ENCODE measurements around the gene CDKN1B. TPM values are rescaled to one million over a fixed set of nuclear protein-coding genes. Genes with fewer than 3 reads are reported as not detected.

CDKN1B gene
- total RNA-seq (44.8 and 46.0 TPM in 2 replicates), polyA plus RNA-seq (4.2 and 7.0 TPM in 2 replicates)

- no peaks in the 10 kb centered on the region for H3K27me3 ChIP-seq
- peak within 1 kb of the TSS; percentile 99 for H3K27ac ChIP-seq
- H3K4me3 ChIP-seq: peak within 1 kb of the TSS; percentile 97
- peak; percentile 96 for DNase-seq (ENCODE audit: low spot score)
- 3% methylated on average over 65 of the region's 81 CpGs for WGBS (ENCODE audit: low lambda C conversion rate, missing lambda C conversion rate)
- H3K4me2 ChIP-seq: peak within 1 kb of the TSS; percentile 94
- H3K9me2 ChIP-seq (replicated peaks; ENCODE audit: insufficient read depth): no peaks in the 10 kb centered on the region
- peak within 1 kb of the TSS; percentile 48 for H2AFZ ChIP-seq
- peaks cover 50% of the 10 kb centered on the region for H3K4me1 ChIP-seq (ENCODE audit: insufficient read depth)
- no peaks in the 10 kb centered on the region for H3K36me3 ChIP-seq (replicated peaks; ENCODE audit: insufficient read depth, low read depth)
- H3K9me3 ChIP-seq (ENCODE audit: low read depth): no peaks in the 10 kb centered on the region
- H4K20me1 ChIP-seq (ENCODE audit: insufficient read depth, poor library complexity, severe bottlenecking): peaks cover 30% of the 10 kb centered on the region
- TF ChIP-seq EZH2 (IDR thresholded peaks at IDR 0.05; ENCODE audit: borderline replicate concordance) (no peak), CTCF (IDR thresholded peaks at IDR 0.05; ENCODE audit: poor library complexity) (no peak), EZH2phosphoT487 (IDR thresholded peaks at IDR 0.05; ENCODE audit: low read depth, severe bottlenecking, unreplicated experiment) (no peak)
- peaks cover 48% of the 10 kb centered on the region for H3K79me2 ChIP-seq
These were observed at the start of gene CDKN1B for GRCh38 chr12:12716793-12717585. Gene CDKN1B, plus strand, starts transcription at chr12:12717368. Its CDS starts 472 bp downstream, at chr12:12717840.

GRCh38 chr12:12668005-12668404 lies 49.2 kb upstream of the CDKN1B start:
- WGBS (ENCODE audit: low lambda C conversion rate, missing lambda C conversion rate): 93% methylated on average over 1 of the region's 1 CpG
- H3K4me3 ChIP-seq: no peak overlapping the region
- no peak overlapping the region for H2AFZ ChIP-seq
- no peaks in the 10 kb centered on the region for H3K4me1 ChIP-seq (ENCODE audit: insufficient read depth)
- H4K20me1 ChIP-seq (ENCODE audit: insufficient read depth, poor library complexity, severe bottlenecking): no peaks in the 10 kb centered on the region
- no peaks in the 10 kb centered on the region for H3K36me3 ChIP-seq (replicated peaks; ENCODE audit: insufficient read depth, low read depth)
- TF ChIP-seq EZH2 (IDR thresholded peaks at IDR 0.05; ENCODE audit: borderline replicate concordance): no peak
- TF ChIP-seq EZH2phosphoT487 (IDR thresholded peaks at IDR 0.05; ENCODE audit: low read depth, severe bottlenecking, unreplicated experiment): no peak
- no peak for TF ChIP-seq CTCF (IDR thresholded peaks at IDR 0.05; ENCODE audit: poor library complexity)
- H3K79me2 ChIP-seq: no peaks in the 10 kb centered on the region
- DNase-seq (ENCODE audit: low spot score): no peak
- no peaks in the 10 kb centered on the region for H3K27me3 ChIP-seq
- H3K27ac ChIP-seq: no peak overlapping the region
- no peak overlapping the region for H3K4me2 ChIP-seq
- H3K9me3 ChIP-seq (ENCODE audit: low read depth): no peaks in the 10 kb centered on the region
- H3K9me2 ChIP-seq (replicated peaks; ENCODE audit: insufficient read depth): no peaks in the 10 kb centered on the region

- Histone ChIP-seq H4K20me1 (ENCODE audit: insufficient read depth, poor library complexity, severe bottlenecking) (no peaks in the 10 kb centered on the region), H3K27me3 (no peaks in the 10 kb centered on the region), H3K4me3 (no peak overlapping the region), H2AFZ (no peak overlapping the region), H3K79me2 (no peaks in the 10 kb centered on the region), H3K9me2 (replicated peaks; ENCODE audit: insufficient read depth) (no peaks in the 10 kb centered on the region), H3K4me2 (no peak overlapping the region), H3K27ac (no peak overlapping the region), H3K9me3 (ENCODE audit: low read depth) (no peaks in the 10 kb centered on the region), H3K36me3 (replicated peaks; ENCODE audit: insufficient read depth, low read depth) (no peaks in the 10 kb centered on the region), H3K4me1 (ENCODE audit: insufficient read depth) (no peaks in the 10 kb centered on the region)
- WGBS (ENCODE audit: low lambda C conversion rate, missing lambda C conversion rate): 100% methylated on average over 2 of the region's 2 CpGs
- TF ChIP-seq EZH2 (IDR thresholded peaks at IDR 0.05; ENCODE audit: borderline replicate concordance) (no peak), CTCF (IDR thresholded peaks at IDR 0.05; ENCODE audit: poor library complexity) (no peak), EZH2phosphoT487 (IDR thresholded peaks at IDR 0.05; ENCODE audit: low read depth, severe bottlenecking, unreplicated experiment) (no peak)
- no peak for DNase-seq (ENCODE audit: low spot score)
These were observed 48.1 kb upstream of the CDKN1B start for GRCh38 chr12:12669020-12669419.
